Ishikawa (cell line): ENCODE results near the gene ELMO3.

Experiments used
- CEBPB ChIP-seq: IDR thresholded peaks from 2 replicates; pipeline ENCODE4 v1.6.1; 2012
- CREB1 ChIP-seq: IDR thresholded peaks from 2 replicates; pipeline ENCODE4 v1.6.1; 2012; ENCODE audit warnings: low read depth
- EGR1 ChIP-seq: IDR thresholded peaks from 2 replicates; pipeline ENCODE4 v1.6.1; 2012
- EP300 ChIP-seq: IDR thresholded peaks from 2 replicates; pipeline ENCODE4 v1.6.1; 2012; ENCODE audit warnings: borderline replicate concordance
- FOXM1 ChIP-seq: IDR thresholded peaks from 2 replicates; pipeline ENCODE4 v1.6.1; 2012; ENCODE audit warnings: low read depth, borderline replicate concordance
- NFIC ChIP-seq: IDR thresholded peaks from 2 replicates; pipeline ENCODE4 v1.6.1; 2012
- RAD21 ChIP-seq: IDR thresholded peaks from 2 replicates; pipeline ENCODE4 v1.6.1; 2012; ENCODE audit warnings: low read depth
- TAF1 ChIP-seq: IDR thresholded peaks from 2 replicates; pipeline ENCODE4 v1.6.1; 2012; ENCODE audit warnings: low read depth, mild to moderate bottlenecking
- TCF12 ChIP-seq: IDR thresholded peaks from 2 replicates; pipeline ENCODE4 v1.6.1; 2012; ENCODE audit warnings: low read depth
- TEAD4 ChIP-seq: IDR thresholded peaks from 2 replicates; pipeline ENCODE4 v1.6.1; 2012
- YY1 ChIP-seq: IDR thresholded peaks from 2 replicates; pipeline ENCODE4 v1.6.1; 2012; ENCODE audit warnings: low read depth
- ZBTB7A ChIP-seq: IDR thresholded peaks from 2 replicates; pipeline ENCODE4 v1.6.1; 2012; ENCODE audit warnings: low read depth
- TF ChIP-seq, protein P1 (sequence below): IDR thresholded peaks from 2 replicates; pipeline ENCODE4 v1.6.1; 2012
- TF ChIP-seq, protein P2 (sequence below): IDR thresholded peaks from 2 replicates; pipeline ENCODE4 v1.6.1; 2012
- TF ChIP-seq, protein P3 (sequence below): IDR thresholded peaks from 2 replicates; pipeline ENCODE4 v1.6.1; 2012; ENCODE audit warnings: low read depth, mild to moderate bottlenecking

Gene ELMO3

DNA sequence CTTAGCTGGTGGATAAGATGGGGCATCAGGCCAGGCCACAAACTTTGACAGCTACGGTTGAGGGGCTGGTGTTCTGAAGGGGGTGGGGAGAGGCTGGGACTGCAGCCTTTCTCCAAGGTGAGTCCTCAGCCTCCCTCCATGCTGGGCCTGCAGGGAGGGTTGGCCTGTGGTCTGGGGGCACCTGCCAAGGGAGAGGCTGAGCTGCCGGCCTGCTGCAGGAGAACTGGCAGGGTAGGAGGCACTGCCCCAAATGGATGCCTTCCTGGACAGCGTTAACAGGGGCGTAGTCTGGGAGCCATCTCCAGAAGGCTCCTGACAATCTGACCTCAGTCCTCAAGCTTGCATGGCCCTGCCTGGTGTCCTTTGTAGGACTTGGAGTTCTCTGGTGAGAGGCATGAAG lies 5.1 kb downstream of the ELMO3 start:
- TF ChIP-seq EP300 (no peak), TEAD4 (no peak), ZBTB7A (no peak)

DNA sequence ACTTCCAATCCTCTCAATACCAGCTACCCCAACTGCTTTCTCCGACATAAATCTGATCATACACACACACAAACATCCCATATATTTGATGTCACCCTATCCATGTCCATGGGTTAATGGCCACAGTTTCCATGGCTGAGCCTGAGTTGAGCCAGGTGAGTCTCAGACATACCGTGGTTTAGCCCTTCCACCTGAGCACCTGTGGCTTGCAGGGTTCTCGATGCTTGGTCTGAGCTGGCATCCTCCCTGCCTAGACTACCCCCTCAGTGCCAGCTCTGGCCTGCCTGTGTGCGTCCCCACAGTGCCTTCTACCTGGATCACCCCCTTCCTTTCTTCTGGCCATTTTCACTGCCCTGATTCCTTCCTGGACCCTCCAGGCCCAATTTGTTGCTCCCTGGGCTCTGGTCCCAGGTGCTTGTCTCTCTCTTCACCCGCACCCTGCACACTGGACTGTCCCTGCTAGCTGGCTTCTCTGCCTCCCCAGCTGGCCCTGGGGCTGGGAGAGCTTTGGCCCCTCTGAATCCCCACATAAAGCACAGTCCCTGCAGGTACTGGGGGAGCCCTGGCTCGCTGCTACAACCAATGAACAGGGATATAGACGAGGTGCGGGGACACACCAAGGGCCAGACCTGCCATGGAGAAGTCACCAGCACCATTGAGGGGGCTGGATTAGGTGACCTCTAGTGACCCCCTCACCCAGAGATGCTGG lies 7.4 kb downstream of the ELMO3 start:
- TF ChIP-seq CREB1 (no peak), CEBPB (no peak), YY1 (no peak), NFIC (no peak), TEAD4 (no peak), ZBTB7A (no peak), RAD21 (no peak), EGR1 (no peak), EP300 (no peak), TCF12 (no peak), TAF1 (no peak), FOXM1 (no peak)
- TF ChIP-seq, protein P1, sequence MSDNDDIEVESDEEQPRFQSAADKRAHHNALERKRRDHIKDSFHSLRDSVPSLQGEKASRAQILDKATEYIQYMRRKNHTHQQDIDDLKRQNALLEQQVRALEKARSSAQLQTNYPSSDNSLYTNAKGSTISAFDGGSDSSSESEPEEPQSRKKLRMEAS = no peak
- TF ChIP-seq, protein P2, sequence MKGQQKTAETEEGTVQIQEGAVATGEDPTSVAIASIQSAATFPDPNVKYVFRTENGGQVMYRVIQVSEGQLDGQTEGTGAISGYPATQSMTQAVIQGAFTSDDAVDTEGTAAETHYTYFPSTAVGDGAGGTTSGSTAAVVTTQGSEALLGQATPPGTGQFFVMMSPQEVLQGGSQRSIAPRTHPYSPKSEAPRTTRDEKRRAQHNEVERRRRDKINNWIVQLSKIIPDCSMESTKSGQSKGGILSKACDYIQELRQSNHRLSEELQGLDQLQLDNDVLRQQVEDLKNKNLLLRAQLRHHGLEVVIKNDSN = no peak
- TF ChIP-seq, protein P3, sequence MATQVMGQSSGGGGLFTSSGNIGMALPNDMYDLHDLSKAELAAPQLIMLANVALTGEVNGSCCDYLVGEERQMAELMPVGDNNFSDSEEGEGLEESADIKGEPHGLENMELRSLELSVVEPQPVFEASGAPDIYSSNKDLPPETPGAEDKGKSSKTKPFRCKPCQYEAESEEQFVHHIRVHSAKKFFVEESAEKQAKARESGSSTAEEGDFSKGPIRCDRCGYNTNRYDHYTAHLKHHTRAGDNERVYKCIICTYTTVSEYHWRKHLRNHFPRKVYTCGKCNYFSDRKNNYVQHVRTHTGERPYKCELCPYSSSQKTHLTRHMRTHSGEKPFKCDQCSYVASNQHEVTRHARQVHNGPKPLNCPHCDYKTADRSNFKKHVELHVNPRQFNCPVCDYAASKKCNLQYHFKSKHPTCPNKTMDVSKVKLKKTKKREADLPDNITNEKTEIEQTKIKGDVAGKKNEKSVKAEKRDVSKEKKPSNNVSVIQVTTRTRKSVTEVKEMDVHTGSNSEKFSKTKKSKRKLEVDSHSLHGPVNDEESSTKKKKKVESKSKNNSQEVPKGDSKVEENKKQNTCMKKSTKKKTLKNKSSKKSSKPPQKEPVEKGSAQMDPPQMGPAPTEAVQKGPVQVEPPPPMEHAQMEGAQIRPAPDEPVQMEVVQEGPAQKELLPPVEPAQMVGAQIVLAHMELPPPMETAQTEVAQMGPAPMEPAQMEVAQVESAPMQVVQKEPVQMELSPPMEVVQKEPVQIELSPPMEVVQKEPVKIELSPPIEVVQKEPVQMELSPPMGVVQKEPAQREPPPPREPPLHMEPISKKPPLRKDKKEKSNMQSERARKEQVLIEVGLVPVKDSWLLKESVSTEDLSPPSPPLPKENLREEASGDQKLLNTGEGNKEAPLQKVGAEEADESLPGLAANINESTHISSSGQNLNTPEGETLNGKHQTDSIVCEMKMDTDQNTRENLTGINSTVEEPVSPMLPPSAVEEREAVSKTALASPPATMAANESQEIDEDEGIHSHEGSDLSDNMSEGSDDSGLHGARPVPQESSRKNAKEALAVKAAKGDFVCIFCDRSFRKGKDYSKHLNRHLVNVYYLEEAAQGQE = no peak

DNA sequence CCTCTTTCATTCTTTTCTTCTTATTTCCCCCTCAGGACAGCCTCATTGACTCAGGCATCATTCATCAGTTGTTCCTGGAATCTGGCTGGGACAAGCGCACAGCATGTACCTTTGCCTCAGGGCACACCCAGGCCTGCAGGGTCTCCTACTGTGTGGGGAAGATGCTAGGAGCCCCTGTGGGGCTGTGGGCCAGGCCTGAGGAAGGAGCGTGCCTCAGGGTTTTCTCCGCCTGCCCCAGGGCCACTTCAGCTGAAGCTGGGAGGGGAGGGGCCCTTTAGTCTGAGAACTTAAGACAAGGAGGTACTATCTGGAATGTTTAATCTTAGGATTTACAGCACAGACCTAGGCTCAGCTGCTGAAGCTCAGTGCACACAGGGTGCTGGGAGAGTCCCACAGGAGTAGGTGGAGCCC lies 7.9 kb downstream of the ELMO3 start:
- no peak for TF ChIP-seq NFIC
- TF ChIP-seq, protein P3 = no peak
- TF ChIP-seq CREB1 = no peak
- TF ChIP-seq FOXM1 = no peak

DNA sequence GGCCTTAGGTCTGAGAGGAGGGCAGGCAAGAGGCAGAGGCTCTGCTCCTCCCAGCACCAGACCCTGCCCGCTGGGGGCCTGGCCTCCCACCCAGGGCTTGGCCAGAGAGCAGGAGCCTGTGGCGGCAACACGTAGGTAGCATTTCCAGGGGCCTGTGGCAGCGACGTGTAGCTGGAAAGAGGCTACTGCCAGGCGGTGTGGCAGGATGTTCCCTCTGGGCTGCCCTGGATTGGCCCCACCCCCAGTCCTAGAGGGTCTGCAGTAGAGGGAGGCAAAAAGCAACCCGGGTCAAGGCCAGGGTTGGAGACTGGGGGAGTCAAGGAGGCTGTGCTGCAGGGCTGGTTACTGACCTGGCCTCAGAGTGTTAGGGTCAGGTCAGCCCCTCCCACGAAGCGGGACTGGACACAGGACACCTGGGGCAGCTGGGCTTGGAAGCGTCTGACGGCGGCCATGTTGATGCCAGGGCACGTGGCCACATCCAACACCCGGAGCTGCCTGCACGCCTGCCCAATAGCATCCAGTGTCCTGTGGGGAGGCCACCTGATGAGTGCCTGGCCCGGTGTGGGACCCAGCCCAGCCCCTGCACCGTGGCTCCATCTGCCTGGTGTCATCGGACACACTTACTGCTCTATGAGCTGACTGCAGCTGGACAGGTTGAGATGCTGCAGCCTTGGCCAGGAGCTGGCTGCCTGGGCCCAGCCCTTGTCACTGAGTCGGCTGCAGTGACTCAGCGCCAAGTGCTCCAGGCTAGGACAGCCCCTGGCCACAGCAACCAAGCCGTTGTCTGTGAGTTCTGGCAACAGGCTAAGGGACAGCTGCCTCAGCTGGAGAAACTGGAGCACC lies 8.5 kb downstream of the ELMO3 start:
- TF ChIP-seq FOXM1 (no peak), ZBTB7A (no peak), NFIC (no peak)
- TF ChIP-seq, protein P1 = no peak
- TF ChIP-seq, protein P2 = no peak

DNA sequence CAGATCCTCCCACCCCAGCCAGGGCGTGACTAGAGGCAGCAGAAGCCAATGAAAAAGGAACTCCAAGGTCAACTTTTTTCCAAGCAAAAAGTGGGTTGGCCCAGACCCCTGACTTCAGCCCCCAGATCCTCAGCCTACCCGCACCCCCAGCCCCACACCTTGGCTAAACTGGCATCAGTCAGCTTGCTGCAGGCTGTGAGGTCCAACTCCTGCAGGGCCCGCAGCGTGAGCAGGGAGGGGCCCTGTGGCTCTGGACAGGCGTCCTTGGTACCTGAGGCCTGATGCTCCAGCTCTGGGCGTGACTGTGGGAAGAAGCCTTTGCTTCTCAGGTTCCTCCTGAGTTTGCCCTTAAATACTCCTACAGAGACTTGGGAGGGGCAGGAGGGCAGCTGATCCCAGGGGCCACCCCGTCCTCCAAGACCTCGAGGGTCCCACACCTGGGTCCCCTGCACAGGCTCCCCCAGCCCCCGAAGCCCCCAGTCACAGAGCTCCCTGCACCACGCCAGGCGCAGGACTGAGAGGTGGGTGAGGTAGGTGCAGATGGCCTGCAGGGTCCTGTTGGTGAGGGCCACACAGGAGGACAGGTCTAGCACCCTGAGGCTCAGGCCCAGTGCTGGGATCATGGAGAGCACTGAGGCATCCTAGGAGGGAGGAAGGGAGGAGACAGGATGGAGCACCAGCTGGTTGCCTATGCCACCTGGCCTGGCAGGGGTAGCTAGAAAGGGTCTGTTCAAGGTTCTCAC lies 9.4 kb downstream of the ELMO3 start:
- no peak for TF ChIP-seq RAD21

DNA sequence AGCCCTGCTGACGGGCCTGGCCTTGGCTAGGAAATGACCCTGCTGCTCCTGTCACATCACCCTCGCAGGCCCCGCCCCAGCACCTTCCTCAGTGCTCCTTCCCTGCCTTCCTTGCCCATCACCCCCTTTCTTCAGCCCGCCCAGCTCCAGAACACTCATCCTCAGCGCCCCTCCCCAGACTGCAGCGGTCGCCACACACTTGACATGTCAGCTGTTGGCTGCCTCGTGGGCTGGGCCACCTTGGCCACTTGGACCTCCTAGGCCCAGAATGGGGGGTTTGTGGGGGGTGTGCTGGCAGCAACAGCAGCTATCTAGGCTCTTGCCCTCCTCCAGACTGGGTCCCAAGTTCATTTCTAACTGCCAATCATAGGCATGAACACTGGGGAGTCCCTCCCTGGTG lies 10.6 kb downstream of the ELMO3 start:
- TF ChIP-seq YY1 (no peak), NFIC (no peak)
